GM18517 (cell line): Measurements from ENCODE around the gene ARHGAP8.
A peak's percentile ranks its signal among the peaks of the same experiment; 100 is the strongest.

Experiments used
- ATAC-seq: cut with Tn5 transposase; IDR thresholded peaks from one replicate; pipeline ENCODE4 v1.9.1; 2021; ENCODE audit warnings: mild to moderate bottlenecking, moderate library complexity; ENCODE audit not compliant: unreplicated experiment

The ARHGAP8 gene

DNA sequence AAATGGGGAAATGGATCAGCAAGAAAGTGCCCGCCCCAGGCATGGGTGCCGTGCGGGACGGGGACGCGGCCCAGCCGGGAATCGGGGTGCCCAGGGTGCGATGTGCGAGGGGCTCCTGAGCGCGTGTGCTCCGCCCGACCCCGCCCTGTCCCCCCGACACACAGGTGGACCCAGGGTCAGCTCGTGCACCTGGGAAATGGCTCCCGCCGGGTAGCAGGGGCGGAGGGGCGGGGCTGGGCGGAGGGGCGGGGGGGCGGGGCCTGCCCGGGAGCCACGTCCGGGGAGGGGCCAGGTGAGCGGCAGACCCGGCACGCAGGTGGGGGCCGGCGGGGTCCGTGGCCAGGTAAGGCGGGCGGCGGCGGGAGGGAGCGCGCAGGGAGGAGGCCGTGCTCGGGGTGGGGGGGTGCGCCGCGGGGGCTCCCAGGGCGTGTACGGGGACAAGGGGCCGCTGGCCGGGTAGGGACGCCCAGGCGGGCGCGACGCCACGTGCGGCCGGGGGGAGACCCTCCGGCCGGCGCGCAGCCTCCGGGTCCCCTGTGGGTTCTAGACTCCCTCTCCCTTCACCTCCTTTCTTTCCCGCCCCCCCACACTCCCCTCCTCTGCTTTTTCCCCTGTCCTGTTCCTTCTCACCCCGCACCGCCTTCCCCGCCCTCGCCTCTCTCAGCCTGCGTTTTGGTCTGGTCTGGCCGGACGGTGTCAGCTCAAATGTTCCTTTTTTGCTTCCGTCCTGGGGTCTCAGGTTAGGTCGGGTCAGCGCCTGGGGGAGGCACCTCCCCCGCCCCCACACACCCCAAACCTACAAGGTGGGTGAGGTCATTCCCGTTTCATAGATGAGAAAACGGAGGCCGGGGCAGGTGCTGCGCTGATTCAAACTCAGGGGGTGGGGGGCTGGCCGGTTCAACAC, at the start of gene ARHGAP8:
Gene ARHGAP8 (plus strand): TSS at position 291 of the 904 bp plus-strand sequence. CDS start 33,953 bp downstream, outside the sequence.
- no peak for ATAC-seq

DNA sequence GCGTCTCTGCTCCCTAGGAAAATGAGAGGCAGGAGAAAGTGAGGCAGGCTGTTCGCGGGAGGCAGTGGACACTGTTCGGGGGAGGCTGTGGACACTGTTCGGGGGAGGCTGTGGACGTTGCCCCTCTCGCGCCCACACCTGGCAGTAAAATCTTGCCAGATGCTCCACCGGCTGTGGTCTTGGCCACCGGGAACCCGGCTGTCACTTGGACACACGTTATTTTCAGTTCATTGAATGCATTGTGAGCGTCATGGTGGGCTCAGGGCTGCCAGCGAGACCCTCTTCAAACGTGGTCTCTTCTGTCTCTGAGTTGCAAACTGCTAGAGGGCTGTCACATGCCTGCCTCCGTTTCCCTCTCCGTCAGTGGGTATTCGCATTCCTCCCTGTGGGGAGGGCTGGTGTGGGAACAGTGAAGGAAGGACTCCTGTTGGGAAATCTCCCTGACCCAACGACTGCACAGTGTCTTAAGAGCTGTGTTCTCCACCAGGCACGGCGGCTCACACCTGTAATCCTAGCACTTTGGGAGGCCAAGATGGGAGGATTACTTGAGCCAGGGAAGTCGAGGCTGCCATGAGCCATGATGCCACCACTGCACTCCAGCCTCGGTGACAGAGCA, 49.0 kb upstream of the ARHGAP8 start:
- ATAC-seq = no peak

- ATAC-seq = no peak
These were observed 48.0 kb upstream of the ARHGAP8 start for GRCh38 chr22:44704159-44705021.

- no peak for ATAC-seq
These were observed 47.4 kb upstream of the ARHGAP8 start for GRCh38 chr22:44705022-44705297.

- ATAC-seq = no peak
These were observed 45.9 kb upstream of the ARHGAP8 start for GRCh38 chr22:44706488-44706887.

GRCh38 chr22:44707178-44707577, 45.2 kb upstream of the ARHGAP8 start:
- ATAC-seq = no peak

- no peak for ATAC-seq
These were observed 44.6 kb upstream of the ARHGAP8 start for GRCh38 chr22:44707752-44708151.

GRCh38 chr22:44709881-44710392, 42.4 kb upstream of the ARHGAP8 start:
- no peak for ATAC-seq

DNA sequence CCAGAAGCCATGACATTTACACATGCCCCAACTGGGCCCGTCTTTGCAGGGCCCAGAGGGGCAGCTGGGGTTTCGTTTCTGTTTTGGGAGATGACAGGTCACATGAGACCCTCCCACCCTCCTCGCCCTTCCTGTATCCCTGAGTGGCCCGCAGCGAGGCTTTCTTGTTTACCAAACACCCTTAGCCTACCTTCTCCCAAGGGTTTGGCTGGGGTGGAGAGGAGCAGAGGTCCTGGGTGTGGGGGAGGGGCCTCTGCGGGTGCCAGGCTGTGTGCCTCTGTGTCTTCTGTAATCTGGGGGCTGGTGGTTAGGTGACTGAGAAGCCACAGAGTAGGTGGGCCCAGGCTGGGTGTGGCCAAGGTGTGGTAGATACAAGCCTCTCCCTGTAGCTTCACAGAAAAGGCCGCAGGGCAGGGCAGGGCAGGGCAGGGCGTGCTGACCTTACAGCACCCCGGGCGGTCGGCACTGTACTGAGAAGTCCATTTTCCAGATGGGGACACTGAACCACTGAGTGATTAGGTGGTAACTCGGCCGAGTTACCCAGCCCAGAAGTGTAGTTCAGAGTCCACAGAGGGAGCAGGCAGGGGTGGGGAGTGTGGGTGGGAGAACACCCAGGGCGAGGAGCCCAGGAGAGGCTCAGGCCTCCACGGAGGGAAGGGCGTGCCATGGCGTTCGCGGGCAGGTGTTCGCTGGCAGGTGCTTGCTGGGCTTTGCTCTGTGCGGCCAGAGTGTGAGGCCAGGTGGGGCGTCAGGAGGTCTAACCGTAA, 41.7 kb upstream of the ARHGAP8 start:
- ATAC-seq = no peak

GRCh38 chr22:44711241-44711560, 41.2 kb upstream of the ARHGAP8 start:
- no peak for ATAC-seq

DNA sequence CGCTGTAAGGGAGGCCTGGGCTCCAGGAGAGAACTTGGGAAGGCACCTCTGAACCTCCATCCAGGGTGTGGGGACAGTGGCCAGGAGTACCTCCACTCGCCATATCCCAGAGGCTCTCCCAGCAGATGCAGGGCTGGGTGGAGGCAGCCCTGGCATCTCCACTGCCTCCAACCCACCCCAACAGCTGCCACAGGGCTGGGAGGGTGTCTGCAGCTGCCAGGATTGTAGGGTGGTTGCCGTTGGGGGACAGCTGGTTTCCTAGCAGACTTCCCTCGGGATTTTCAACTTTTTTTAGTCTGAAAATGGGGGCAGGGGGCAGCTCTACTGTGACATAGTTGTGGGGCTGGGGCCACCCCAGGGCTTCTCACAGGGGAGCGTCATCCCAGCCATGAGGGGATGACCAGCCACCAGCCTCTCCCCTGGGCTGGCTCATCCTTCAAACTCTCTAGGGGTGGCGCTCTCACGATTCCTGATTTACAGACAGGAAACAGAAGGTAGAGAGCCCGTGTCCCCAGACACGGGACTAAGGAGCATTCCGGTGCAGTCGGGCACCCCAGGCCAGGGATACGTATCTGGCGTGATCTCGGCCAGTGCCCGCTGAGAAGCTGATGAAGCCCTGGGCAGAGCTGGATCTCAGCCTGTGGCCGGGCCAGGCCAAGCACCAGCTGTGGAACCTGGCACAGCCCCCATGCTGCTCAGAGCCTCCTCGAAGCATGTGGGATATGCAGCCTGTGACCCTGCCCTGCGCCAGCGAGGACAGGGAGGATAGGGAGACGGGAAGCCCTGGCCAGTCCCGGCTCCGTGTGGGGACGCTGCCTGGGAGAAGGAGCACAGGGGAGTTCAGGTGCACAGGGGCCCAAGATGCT, 40.5 kb upstream of the ARHGAP8 start:
- no peak for ATAC-seq

GRCh38 chr22:44712962-44713361, 39.4 kb upstream of the ARHGAP8 start:
- ATAC-seq = no peak

- no peak for ATAC-seq
These were observed 37.5 kb upstream of the ARHGAP8 start for GRCh38 chr22:44714703-44715350.

GRCh38 chr22:44718418-44718817, 34.0 kb upstream of the ARHGAP8 start:
- ATAC-seq = peak; percentile 60

DNA sequence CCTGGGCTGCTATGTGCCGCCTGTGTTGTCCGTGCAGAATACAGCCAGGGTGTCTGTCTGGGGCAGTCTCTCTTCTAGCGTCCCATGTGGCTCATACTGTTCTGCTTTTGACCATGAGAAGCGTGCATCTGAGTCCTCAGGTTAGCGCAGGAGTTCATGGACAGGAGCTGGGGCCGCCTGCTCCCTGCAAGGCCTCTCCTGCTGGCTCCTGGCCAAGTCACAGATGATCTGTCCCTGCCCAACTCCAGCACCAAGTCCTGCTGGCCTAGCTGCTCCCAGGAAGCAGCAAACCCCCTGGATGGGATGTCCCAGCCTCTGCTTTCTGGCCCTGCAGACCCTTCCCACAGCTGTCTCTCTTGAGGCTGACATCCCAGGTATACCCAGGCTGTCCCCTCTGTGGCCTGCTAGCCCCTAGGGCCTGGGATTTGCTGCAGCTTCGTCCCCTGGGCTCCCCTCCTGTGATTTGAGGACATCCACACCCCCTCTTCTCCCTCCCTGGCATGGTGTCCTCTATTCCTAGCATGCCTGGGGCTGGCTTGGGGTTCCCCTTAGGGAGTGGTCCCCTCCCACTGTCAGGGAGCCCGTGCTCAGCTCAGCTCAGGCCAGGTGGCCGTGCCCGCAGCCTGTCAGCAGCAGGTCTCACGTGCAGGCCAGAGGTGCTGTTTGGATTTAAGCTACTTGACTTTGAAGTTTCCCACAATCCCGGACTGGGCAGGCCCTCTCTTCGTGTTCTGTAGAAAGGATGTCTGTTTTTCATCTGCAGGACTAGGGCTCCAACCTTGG, 32.6 kb upstream of the ARHGAP8 start:
- ATAC-seq = no peak

DNA sequence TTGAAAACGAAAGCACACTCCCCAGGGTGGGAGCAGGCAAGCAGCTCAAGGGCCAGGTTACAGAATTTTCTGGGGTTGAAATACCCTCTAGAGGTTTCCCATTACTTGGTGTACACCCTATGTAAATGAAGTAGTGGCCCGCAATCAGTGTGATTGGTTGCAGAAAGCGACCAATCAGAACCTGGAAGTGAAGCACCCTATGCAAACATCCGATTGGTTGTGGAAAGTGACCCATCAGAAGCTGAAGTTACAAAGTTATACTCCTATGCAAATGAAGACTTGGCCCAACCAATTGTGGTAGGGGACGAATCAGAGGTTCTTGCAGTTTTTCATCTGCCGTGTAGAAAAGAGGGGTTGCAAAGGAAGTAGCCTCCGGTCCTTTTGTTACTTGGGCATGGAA, 31.2 kb upstream of the ARHGAP8 start:
- no peak for ATAC-seq

GRCh38 chr22:44722611-44723010, 29.8 kb upstream of the ARHGAP8 start:
- ATAC-seq = no peak

- no peak for ATAC-seq
These were observed 28.6 kb upstream of the ARHGAP8 start for GRCh38 chr22:44723801-44724200.

DNA sequence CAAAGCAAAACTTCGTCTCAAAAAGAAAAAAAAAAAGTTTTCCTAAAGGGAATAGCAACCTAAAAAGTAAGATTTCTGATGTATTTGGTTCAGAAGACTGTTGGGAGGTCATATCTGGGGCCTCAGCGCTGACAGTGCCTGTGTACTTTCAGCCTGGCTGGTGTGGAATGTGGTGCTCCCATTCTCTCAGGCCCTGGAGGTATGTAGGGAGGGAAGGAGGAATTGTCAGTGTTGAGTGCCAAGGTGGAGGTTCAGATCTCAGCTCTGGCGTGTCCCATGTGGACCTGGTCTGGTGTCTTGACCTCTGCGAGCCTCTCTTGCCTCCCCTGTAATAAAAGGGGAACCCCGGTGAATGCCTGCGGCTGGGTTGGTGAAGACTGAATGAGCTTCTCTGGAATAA, 28.0 kb upstream of the ARHGAP8 start:
- ATAC-seq = no peak
